Measurements from ENCODE around the gene FUT7.

GRCh38 chr9:137042751-137043727, 11.2 kb upstream of the FUT7 start:
- TF ChIP-seq, protein P1, sequence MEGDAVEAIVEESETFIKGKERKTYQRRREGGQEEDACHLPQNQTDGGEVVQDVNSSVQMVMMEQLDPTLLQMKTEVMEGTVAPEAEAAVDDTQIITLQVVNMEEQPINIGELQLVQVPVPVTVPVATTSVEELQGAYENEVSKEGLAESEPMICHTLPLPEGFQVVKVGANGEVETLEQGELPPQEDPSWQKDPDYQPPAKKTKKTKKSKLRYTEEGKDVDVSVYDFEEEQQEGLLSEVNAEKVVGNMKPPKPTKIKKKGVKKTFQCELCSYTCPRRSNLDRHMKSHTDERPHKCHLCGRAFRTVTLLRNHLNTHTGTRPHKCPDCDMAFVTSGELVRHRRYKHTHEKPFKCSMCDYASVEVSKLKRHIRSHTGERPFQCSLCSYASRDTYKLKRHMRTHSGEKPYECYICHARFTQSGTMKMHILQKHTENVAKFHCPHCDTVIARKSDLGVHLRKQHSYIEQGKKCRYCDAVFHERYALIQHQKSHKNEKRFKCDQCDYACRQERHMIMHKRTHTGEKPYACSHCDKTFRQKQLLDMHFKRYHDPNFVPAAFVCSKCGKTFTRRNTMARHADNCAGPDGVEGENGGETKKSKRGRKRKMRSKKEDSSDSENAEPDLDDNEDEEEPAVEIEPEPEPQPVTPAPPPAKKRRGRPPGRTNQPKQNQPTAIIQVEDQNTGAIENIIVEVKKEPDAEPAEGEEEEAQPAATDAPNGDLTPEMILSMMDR (IDR thresholded peaks at IDR 0.05): no peak
- TF ChIP-seq ZFX (IDR thresholded peaks at IDR 0.05; ENCODE audit: borderline replicate concordance): no peak
